Liver (tissue), 9 donors: ENCODE results near the gene OTUD3. TPM values are rescaled to one million over a fixed set of nuclear protein-coding genes. Genes with fewer than 3 reads are reported as not detected.
A peak's percentile ranks its signal among the peaks of the same experiment; 100 is the strongest.

Experiments used
- DNase-seq: peaks from one replicate; pipeline ENCODE4 v3.0.0-alpha.2; 2017; ENCODE audit warnings: low spot score
- H3K27ac ChIP-seq, 2 donors: one replicate each; pipeline ENCODE4 v1.7.0; 2013; ENCODE audit warnings: inconsistent platforms in 2 of 2, low read length in 2 of 2, control low read depth in 1 of 2, low read depth in 1 of 2, mild to moderate bottlenecking in 1 of 2
- H3K27me3 ChIP-seq, 4 donors: one replicate each; pipeline versions ENCODE4 v1.6.1 to v1.7.0; 2013; ENCODE audit warnings: low read length in 3 of 4, inconsistent platforms in 1 of 4, mild to moderate bottlenecking in 1 of 4, moderate library complexity in 1 of 4; ENCODE audit not compliant: control insufficient read depth in 4 of 4, insufficient read depth in 4 of 4
- H3K36me3 ChIP-seq, 4 donors: one replicate each; pipeline versions ENCODE4 v1.6.1 to v1.7.0; 2013; ENCODE audit warnings: low read length in 3 of 4, mild to moderate bottlenecking in 3 of 4, low read depth in 1 of 4, moderate library complexity in 1 of 4; ENCODE audit not compliant: control insufficient read depth in 4 of 4, insufficient read depth in 3 of 4
- H3K4me1 ChIP-seq, 4 donors: one replicate each; pipeline versions ENCODE4 v1.6.1 to v1.7.0; 2013; ENCODE audit warnings: low read length in 3 of 4, mild to moderate bottlenecking in 3 of 4, moderate library complexity in 1 of 4; ENCODE audit not compliant: control insufficient read depth in 4 of 4, insufficient read depth in 4 of 4
- H3K4me3 ChIP-seq, 3 donors: one replicate each; pipeline versions ENCODE4 v1.6.1 to v1.7.0; 2013; ENCODE audit warnings: low read length in 3 of 3, control low read depth in 1 of 3, low read depth in 1 of 3, mild to moderate bottlenecking in 1 of 3
- H3K9ac ChIP-seq, 2 donors: one replicate each; pipeline ENCODE4 v1.7.0; 2013; ENCODE audit warnings: low read length in 2 of 2, mild to moderate bottlenecking in 2 of 2, moderate library complexity in 2 of 2, control low read depth in 1 of 2, low read depth in 1 of 2
- H3K9me3 ChIP-seq, 4 donors: one replicate each; pipeline versions ENCODE4 v1.6.1 to v1.7.0; 2013; ENCODE audit warnings: low read length in 3 of 4; ENCODE audit not compliant: control insufficient read depth in 4 of 4
- ATF3 ChIP-seq: IDR thresholded peaks from 2 replicates; pipeline ENCODE4 v1.6.1; 2016; ENCODE audit warnings: antibody characterized with exemption
- CTCF ChIP-seq: fragments of 150-350 bp; IDR thresholded peaks from 2 replicates; pipeline ENCODE4 v1.5.1; 2017; ENCODE audit warnings: improper control_type of control experiment, low read depth, low read length; ENCODE audit not compliant: missing input control
- FOXA1 ChIP-seq: IDR thresholded peaks from 2 replicates; pipeline ENCODE4 v1.6.1; 2016; ENCODE audit warnings: antibody characterized with exemption
- FOXA2 ChIP-seq: IDR thresholded peaks from 2 replicates; pipeline ENCODE4 v1.6.1; 2016; ENCODE audit warnings: antibody characterized with exemption
- HNF4G ChIP-seq: IDR thresholded peaks from 2 replicates; pipeline ENCODE4 v1.6.1; 2016; ENCODE audit warnings: antibody characterized with exemption
- MAX ChIP-seq: IDR thresholded peaks from 2 replicates; pipeline ENCODE4 v1.6.1; 2016; ENCODE audit warnings: antibody characterized with exemption
- NR2F2 ChIP-seq: IDR thresholded peaks from 2 replicates; pipeline ENCODE4 v1.6.1; 2016; ENCODE audit warnings: antibody characterized with exemption
- RAD21 ChIP-seq, 2 donors: IDR thresholded peaks; 2 replicates each; pipeline ENCODE4 v1.6.1; 2016; ENCODE audit warnings: antibody characterized with exemption in 2 of 2, mild to moderate bottlenecking in 2 of 2
- REST ChIP-seq: IDR thresholded peaks from 2 replicates; pipeline ENCODE4 v1.6.1; 2016; ENCODE audit warnings: antibody characterized with exemption, mild to moderate bottlenecking
- RXRA ChIP-seq, 2 donors: IDR thresholded peaks; 2 replicates each; pipeline ENCODE4 v1.6.1; 2017 to 2018; ENCODE audit warnings: antibody characterized with exemption in 2 of 2, mild to moderate bottlenecking in 1 of 2
- SP1 ChIP-seq: IDR thresholded peaks from 2 replicates; pipeline ENCODE4 v1.6.1; 2018; ENCODE audit warnings: antibody characterized with exemption, mild to moderate bottlenecking
- TAF1 ChIP-seq: conservative IDR thresholded peaks from 2 replicates; pipeline ENCODE4 v1.6.1; 2016; ENCODE audit warnings: antibody characterized with exemption, mild to moderate bottlenecking
- YY1 ChIP-seq: IDR thresholded peaks from 2 replicates; pipeline ENCODE4 v1.6.1; 2016; ENCODE audit warnings: antibody characterized with exemption, mild to moderate bottlenecking
- ZBTB33 ChIP-seq: IDR thresholded peaks from 2 replicates; pipeline ENCODE4 v1.6.1; 2016; ENCODE audit warnings: antibody characterized with exemption
- WGBS: extraction: QIAGEN DNeasy Blood & Tissue Kit; methylation state at CpG from one replicate; pipeline ENCODE4 v1.1.7; 2013; 5-methylcytosine and 5-hydroxymethylcytosine counted together
- polyA plus RNA-seq, 2 donors: library from polyadenylated mRNA; stranded (reverse) in 1 of 2; unstranded in 1 of 2; fragments of 200-250 nt in 1 of 2; fragments of >200 nt in 1 of 2; fragmentation: Nextera tagmentation in 1 of 2; extraction: Ambion mirVana in 1 of 2; gene quantifications; one replicate each; pipeline versions ENCODE4 v1.2.1 to v1.2.3, GENCODE V29; 2013 to 2015
- total RNA-seq, 2 donors: library from RNA; depleted of rRNA; stranded (reverse); fragments of >200 nt; gene quantifications; one replicate each; pipeline ENCODE4 v1.2.3, GENCODE V29; 2014
- donor health status: healthy.
- donor health status: healthy.
- donor health status: healthy.
- donor health status: healthy.
- donor health status: healthy.

Gene OTUD3
- total and polyA plus RNA-seq, 4 donors = 0.36 to 4.0 (median 2.1) TPM

GRCh38 chr1:19909971-19910370 lies 27.8 kb downstream of the OTUD3 start:
- WGBS = 93% methylated on average over 3 of the region's 3 CpGs
- no peak overlapping the region for H3K9ac ChIP-seq
- no peak for TF ChIP-seq RXRA (IDR thresholded peaks at IDR 0.05)
- no peak for TF ChIP-seq CTCF
- no peak overlapping the region for H3K4me3 ChIP-seq
- peaks cover 13 to 73% (median 40%) of the 10 kb centered on the region in 4 donors for H3K36me3 ChIP-seq
- no peaks in the 10 kb centered on the region for H3K4me1 ChIP-seq
- no peak overlapping the region for H3K27ac ChIP-seq
- no peaks in the 10 kb centered on the region for H3K9me3 ChIP-seq
- H3K27me3 ChIP-seq = no peaks in the 10 kb centered on the region
- DNase-seq = no peak

- TF ChIP-seq RAD21 (IDR thresholded peaks at IDR 0.05) = no peak
- no peak for TF ChIP-seq FOXA2
- TF ChIP-seq YY1 = no peak
- no peak for TF ChIP-seq CTCF
- TF ChIP-seq RXRA (IDR thresholded peaks at IDR 0.05) = no peak
- no peak for TF ChIP-seq HNF4G
- no peak for TF ChIP-seq REST
- no peak for TF ChIP-seq NR2F2
- no peak for TF ChIP-seq TAF1
- no peak overlapping the region for H3K27ac ChIP-seq
- 94% methylated on average over 3 of the region's 3 CpGs for WGBS
These were observed 28.5 kb downstream of the OTUD3 start for GRCh38 chr1:19910650-19911049.

GRCh38 chr1:19918057-19918456 lies 35.9 kb downstream of the OTUD3 start:
- Histone ChIP-seq H3K4me3 (no peak overlapping the region), H3K9ac (no peak overlapping the region), H3K27me3 (no peaks in the 10 kb centered on the region), H3K9me3 (no peaks in the 10 kb centered on the region), H3K36me3 (peaks cover 0 to 7% (median 2%) of the 10 kb centered on the region in 4 donors), H3K4me1 (no peaks in the 10 kb centered on the region), H3K27ac (no peak overlapping the region)
- 17% methylated on average over 6 of the region's 6 CpGs for WGBS
- DNase-seq = peak; percentile 79
- TF ChIP-seq SP1 = no peak
- no peak for TF ChIP-seq REST
- TF ChIP-seq ZBTB33 = no peak
- peak; percentile 94 to 97 for TF ChIP-seq RAD21 (IDR thresholded peaks at IDR 0.05)
- no peak for TF ChIP-seq HNF4G
- no peak for TF ChIP-seq ATF3
- TF ChIP-seq MAX = no peak
- no peak for TF ChIP-seq RXRA (IDR thresholded peaks at IDR 0.05)
- no peak for TF ChIP-seq FOXA2
- no peak for TF ChIP-seq NR2F2
- no peak for TF ChIP-seq FOXA1

More at GRCh38 chr1:19910650-19911049, 28.5 kb downstream of the OTUD3 start:
- H3K4me3 ChIP-seq = no peak overlapping the region
- no peak for DNase-seq
- no peaks in the 10 kb centered on the region for H3K4me1 ChIP-seq
- H3K27me3 ChIP-seq = no peaks in the 10 kb centered on the region
- H3K9ac ChIP-seq = no peak overlapping the region
- H3K36me3 ChIP-seq = peaks cover 13 to 71% (median 39%) of the 10 kb centered on the region in 4 donors
- H3K9me3 ChIP-seq = no peaks in the 10 kb centered on the region
